GM18907 (cell line): ENCODE measurements around the gene TMEM214.
A peak's percentile ranks its signal among the peaks of the same experiment; 100 is the strongest.

Experiments
- ATAC-seq: cut with Tn5 transposase; IDR thresholded peaks from one replicate; pipeline ENCODE4 v1.9.1; 2021; ENCODE audit warnings: mild to moderate bottlenecking, moderate library complexity; ENCODE audit not compliant: unreplicated experiment

Gene TMEM214

DNA sequence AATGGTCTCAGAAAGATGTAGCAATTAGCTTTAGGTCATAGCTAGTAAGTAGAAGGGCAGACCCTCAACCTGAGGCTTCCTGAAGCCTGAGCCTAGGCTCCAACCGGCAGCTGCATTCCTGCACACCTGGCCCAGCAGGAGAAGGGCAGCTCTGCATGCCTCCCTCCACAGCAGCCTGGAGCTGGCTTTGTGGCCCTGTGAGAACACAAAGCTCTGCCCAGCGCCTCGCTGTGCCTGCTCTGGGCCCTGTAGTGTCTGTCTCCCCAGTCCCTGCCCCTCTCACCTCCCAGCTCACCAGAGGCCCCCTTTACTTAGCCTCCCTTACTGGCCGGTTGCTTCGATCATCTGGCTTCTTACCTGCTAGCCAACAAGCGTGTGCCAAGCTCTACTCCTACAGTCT lies 6.7 kb downstream of the TMEM214 start:
- no peak for ATAC-seq

DNA sequence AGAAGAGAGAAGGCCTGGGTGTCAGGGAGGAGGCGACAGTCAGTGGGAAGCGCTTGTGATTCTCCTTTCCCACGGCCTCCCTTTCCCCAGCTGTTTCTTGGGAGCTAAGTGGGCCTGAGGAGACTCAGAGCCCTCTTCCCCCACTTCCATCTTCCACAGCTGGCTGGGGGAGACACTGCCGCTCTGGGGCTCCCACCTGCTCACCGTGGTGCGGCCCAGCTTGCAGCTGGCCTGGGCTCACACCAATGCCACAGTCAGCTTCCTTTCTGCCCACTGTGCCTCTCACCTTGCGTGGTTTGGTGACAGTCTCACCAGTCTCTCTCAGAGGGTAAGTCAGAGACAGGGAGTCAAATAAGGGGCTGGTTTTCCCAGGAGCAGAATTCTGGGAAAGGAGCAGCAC lies 7.1 kb downstream of the TMEM214 start:
- no peak for ATAC-seq

DNA sequence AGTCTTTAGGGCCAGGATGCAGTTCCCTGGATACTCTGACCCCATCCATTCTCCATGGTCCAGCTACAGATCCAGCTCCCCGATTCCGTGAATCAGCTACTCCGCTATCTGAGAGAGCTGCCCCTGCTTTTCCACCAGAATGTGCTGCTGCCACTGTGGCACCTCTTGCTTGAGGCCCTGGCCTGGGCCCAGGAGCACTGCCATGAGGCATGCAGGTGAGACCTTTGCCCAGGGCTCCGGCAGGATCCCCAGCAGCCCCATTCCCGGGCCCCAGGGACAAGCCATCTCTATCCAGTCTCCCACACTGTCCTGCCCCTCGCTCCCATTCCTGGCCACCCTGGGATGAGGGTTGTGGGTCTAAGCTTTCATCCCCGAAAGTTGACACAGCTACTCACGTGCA lies 7.5 kb downstream of the TMEM214 start:
- ATAC-seq: no peak

DNA sequence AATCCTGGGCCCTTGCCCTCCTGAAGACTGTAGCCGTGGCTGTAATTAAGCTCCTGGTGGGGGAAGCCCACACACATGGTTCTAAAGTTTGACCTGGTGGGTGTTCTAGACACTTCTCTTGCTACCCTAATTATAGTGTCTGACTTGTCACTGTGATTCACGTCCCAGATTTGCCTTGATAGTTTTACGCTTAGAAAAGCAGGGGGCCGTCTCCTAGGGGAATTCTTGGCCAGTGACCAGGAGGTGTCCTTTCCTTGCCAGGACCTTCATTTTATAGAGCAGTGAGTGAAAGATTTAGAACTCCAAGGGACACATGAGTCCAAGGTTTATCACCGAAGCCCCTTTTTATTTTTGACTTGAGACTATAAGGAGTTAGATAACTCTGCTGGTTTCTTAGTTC lies 9.0 kb downstream of the TMEM214 start:
- no peak for ATAC-seq

DNA sequence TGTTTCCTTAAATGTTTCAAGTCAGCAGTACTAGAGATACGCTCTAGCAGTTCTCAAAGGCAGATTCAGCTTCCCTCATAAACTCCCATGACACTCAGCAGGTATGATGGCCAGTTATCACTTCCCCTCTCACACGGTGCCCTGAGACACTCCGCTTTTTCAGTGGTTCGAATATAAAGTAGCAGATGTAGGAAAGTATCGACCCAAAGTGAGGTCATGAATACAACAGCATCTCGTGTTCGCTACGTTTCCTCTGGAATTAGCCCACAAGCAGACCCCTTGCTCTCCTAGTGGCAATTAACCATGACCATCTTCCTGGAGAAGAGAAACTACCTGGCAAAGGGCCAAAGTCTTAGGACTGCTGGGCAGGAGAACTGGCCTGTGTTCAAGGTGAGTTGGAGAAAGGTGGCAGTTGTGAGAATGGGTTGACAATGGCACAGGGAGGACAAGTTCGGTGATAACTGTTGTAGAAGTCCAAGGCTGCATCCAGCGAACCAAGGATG lies 9.4 kb downstream of the TMEM214 start:
- no peak for ATAC-seq

DNA sequence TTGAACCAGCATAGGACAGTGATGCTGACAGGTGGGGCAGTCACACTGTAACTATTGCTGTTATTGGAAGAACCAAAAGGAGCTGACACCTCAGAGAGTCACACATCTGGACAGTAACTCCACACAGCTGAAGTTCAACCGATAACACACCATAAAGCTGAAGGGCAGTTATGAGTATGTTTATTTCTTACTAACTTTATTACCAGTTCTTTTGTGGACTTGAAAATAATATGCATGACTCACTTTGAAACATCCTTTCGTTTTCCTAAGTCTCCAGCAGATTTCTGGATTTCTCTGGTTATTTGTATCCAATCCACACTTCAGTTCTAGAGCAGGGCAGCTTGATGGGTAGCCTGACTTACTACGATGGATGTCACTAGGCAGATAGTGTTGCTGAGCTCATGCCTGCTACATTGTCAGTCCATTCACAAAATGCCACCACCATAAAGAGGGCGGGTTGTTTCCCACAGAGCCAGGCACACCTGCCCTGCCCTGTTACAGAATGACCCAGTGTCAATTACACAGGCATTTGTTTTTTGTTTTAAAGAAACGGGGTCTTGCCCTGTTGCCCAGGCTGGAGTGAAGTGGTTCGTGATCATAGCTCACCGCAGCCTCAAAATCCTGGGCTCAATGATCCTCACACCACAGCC lies 10.3 kb downstream of the TMEM214 start:
- no peak for ATAC-seq

DNA sequence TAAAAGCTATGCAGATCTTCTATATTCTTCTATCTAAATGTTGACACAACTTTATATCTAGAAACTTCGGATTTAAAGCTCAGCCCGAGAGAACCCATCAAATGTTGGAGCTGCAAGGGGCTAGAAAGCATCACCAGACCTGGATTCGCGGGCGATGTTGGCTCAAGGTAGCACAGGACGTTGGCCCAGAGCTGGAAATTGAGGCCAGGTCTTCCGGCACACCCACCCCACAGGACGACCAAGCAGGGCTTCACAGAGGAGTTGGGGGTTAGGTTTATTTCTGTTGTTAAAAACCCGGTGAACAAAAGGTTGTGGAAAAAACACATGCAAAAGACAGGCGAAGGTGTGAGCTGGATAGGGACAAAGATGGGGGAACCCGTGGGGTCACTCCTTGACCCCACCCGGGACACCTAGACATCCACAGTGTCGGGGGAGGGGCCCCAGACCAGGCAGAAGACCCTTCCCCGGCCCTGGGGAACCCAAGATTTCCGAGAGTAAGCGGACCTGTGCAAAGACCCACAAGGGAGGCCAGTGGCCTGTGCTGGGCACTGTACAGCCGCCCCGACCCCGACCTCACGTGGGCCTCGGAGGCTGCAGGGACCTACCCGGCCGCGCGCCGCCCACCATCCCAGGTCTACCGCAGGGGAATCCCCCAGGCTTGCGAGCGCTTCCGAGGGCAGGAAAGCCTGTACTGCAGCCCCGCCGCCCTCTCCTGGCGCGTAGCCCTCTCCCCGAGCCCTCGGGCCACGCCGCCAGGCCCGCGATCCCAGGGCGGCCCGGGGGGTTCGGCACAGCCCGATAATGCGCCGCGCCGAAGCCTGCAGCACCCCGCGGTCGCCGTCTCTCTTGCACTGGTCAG lies 16.9 kb downstream of the TMEM214 start:
- peak; percentile 26 for ATAC-seq

DNA sequence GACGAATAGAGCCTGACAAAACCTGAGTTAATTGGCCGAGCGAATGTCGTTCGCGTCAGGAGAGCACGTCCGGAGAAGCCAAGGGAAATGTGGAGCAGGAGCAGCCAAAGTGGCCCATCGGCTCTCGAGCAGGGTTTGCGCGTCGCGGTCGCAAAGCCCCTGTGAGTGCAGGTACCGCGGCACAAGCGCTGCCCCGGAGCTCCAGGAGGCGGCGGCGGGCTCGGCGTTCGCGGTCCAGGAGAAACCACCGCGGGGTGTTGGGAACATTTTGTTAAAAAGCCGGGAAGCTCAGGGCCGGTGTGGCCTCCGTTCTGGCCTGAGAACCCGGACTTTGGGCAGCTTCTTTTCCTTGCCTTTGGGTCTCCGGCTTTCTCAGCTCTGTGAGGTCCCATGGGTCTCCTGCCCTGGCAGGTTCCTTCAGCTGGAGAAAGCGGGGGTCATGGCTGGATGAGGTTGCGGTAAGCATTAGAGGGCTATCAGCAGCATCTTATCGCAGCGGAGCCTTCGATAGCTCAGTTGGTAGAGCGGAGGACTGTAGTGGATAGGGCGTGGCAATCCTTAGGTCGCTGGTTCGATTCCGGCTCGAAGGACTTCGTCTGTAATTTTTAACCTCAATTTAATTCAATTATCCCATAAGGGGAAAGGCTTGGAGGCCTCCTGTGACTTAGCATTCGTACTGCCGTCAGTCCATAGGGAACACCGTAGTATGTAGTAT lies 17.7 kb downstream of the TMEM214 start:
- ATAC-seq: peak; percentile 61

DNA sequence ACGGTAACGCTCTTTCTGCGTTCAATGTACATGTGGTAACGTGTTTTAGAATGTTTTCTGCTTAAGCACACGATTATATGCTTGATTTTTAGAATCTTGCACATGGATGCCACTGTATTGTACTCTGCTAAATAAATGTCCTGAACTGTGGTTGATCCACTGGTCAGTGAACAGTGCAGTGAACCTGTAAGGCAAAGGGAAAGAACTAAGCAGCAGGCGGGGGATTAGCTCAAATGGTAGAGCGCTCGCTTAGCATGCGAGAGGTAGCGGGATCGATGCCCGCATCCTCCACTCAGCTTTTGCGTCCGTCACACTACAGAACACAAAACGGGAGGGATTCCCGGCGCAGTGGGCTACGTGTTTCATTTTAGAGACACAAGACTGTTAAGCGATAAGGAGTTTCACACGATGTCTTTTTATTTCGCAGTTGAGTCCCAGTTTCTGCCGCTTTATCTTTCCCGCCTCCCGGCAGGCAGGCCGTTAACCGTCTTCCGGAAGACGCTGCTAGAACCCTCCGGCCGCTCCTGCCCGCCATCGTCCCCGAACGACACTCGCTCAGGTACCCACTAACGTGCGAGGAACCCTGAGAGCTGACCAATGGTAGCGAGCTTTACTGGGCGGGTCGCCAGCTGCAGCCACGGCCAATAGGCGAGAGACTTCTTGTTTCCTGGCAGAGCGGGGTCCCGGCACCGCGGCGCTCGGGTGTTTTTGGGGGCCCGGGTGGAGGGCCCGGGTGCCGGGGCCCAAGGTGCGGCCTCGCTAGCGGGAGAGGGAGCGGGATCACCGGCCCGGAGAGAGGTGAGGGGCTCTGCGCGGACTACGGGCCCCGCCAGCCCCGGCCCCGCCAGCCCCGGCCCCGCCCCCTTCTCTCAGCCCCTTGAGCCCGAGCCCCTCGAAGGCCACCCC lies 18.5 kb downstream of the TMEM214 start, which contains the start of gene AGBL5:
TSS of gene AGBL5 (plus strand) at position 673 of the 906 bp plus-strand sequence. CDS start 1,291 bp downstream, outside the sequence.
- peak; percentile 69 for ATAC-seq

DNA sequence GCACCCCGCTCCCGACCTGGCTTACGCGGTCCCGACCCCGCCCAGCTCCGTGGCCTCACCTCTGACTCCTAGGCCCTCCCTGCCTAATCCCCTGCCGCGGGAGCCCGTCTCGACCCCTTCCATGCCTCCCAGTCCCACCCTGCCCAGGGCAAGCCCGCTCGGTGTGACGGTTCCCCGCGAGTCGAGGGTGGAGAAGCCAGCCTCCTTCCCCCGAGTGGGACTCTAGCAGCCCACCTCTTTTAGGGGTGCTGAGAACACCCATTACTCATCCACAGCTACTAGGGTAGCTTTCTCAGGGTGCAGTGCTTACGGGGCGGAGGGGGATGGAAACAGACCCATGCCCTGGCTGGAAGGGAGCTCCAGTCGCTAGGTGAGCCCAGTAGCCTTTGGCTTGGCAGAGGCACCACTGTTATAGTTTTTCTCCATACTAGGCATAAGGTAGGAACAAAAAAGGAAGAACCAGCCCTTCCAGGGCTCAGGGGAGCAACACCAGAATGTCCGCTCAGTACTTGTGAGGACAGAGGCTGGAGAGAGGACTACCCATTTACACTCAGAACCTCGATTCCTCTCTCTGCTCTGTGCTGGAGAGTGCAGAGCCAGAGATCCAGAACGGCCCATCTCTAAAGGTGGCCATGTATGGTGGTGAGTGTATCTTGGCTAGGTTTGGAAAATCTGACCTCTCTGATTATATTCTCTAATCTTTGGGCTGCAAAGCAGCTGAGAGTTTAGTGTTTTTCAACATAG lies 19.3 kb downstream of the TMEM214 start:
- ATAC-seq: no peak

DNA sequence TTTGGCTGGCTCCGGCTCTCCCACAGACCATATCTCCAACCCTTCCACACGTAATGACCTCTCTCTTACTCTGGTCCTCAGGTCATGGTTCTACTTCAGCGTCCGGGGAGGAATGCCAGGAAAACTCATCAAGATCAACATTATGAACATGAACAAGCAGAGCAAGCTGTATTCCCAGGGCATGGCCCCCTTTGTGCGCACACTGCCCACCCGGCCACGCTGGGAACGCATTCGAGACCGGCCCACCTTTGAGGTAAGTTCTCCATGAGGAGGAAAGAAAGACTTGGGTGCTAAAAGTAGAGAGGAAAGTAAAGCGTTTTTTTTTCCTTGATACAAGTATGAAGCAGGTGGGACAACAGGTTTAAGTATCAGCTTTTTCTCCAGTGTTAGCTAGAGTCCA lies 20.6 kb downstream of the TMEM214 start:
- no peak for ATAC-seq

DNA sequence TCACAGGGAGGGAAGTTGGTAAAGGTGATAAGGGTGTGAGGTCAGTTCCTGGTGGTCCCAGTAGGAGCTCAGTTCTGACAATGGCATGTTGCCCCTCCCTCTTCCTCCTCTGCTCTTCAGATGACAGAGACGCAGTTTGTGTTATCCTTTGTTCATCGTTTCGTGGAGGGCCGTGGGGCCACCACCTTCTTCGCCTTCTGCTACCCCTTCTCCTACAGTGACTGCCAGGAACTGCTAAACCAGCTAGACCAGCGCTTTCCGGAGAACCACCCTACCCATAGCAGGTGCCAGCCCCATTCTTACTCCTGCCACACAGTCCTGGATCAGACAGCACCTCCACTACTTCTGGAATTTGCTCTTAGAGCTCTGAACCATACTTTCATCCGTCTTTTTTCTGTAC lies 21.0 kb downstream of the TMEM214 start:
- no peak for ATAC-seq

DNA sequence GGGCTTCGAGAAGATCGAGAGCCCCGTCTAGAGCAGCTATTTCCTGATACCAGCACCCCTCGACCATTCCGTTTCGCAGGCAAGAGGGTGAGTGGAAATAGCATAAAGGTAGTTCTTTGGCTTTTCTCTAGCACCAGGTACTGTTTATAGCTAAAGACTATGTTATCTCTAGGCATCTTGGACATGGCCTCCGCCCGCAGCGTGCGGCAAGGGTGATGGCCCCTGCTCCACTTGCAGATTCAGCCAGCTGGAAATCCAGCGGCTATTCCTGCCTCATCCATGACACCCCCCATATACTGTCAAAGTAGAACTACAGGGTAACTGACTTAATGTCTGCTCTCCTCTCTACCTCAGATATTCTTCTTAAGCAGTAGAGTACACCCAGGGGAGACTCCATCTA lies 22.0 kb downstream of the TMEM214 start:
- no peak for ATAC-seq

DNA sequence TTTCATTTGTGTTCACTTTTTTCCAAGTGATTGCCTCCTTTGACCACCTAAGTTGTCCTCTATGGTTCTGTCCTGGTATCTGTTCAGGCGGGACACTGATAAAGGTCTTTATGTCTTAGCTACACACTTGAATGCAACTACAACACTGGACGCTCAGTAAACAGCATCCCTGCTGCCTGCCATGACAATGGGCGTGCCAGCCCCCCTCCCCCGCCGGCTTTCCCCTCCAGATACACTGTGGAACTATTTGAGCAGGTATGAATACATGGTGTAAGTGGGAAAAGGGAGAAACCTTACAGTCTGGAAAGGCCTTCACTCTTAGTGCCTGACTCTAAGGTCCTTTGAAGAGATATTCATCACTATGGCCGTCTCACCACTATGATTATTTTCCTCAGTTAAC lies 24.4 kb downstream of the TMEM214 start:
- ATAC-seq: no peak

DNA sequence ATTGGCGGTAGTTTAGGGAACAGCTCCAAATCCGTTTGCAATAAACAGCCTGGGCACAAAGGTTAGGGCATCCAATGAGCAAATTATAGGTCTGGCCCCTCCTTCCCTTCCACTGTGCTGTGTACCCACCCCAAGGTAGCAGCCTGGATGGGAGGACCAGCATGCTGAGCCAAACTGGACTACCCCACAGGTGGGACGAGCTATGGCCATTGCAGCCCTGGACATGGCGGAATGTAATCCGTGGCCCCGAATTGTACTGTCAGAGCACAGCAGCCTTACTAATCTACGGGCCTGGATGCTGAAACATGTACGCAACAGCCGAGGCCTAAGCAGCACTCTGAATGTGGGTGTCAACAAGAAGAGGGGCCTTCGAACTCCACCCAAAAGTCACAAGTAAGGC lies 25.4 kb downstream of the TMEM214 start:
- no peak for ATAC-seq

DNA sequence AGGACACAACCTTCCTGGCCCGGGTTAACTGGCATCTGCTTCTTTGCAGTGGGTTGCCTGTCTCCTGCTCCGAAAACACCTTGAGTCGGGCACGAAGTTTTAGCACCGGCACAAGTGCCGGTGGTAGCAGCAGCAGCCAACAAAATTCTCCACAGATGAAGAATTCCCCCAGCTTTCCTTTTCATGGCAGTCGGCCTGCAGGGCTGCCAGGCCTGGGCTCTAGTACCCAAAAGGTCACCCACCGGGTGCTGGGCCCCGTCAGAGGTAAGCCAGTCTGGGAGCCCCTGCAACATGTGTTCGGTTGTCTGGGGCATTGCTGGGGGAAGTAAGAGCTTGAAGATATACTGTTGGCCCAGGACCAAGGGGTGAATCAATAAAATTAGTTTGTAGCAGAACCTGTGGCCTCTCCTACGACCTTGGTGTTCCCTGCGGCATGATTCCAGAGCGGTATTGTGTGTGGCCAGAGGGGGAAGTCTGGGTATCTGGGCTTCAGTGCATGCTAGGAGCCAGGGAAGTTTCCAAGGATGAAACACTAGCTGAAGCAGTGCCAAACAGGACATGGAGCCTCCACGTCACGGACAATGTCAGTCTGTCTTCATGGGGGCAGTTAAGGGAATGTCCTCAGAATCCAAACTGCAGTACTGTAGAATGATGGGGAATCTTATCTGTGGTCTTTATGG lies 26.5 kb downstream of the TMEM214 start:
- ATAC-seq: no peak

DNA sequence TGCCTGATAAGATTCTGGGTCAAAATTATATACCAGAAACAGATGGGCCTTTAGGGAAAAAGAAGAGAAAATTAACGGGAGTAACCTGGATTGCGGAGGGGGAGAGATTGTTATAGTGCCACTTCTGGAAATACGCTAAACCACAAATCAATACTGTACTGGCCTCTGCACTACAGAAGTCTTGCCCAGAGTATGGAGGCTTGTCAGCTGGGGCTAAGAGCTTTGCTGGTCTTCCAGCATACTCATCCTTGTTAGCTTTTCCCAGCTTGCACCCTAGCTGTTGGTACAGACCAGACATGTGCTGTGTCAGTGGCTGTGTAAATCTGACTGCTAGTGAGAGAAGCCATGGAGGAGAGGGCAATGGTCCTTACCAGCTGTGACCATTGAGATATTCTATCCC lies 27.6 kb downstream of the TMEM214 start:
- no peak for ATAC-seq

DNA sequence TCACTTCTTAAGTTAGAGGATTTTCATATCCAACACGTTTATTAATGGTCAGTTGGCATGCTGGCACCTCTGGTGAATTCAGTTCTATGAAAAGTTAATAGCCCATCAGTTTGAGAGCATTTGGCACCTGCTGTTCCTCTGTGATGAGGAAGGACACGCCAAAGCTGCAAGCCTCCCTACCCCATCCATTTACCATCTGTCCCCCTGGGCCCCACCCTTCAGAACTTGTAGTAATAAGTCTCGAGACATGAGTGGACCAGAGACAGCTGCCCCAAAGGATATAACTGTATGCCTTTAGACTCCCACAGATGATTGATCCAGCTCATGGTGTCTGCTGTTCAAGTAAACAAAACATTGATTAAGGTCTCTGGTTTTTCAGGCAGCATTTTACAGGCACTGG lies 32.4 kb downstream of the TMEM214 start:
- ATAC-seq: no peak

DNA sequence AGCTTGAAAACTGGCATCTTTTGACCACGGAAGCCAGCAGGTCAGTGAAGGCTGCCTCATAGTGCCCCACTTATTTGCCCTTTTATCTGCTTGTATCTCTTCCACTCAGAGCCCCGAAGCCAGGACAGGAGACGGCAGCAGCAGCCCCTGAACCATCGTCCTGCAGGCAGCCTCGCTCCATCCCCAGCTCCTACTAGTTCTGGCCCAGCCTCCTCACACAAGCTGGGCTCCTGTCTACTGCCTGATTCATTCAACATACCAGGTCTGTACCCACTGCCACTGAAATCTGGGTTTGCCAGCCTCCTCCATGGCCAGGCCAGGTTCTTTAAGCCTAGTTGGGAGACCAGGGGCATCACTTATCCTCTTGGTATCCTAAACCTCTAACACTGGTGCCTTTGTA lies 34.6 kb downstream of the TMEM214 start:
- no peak for ATAC-seq
